ENCODE measurements around the gene LRCH1. TPM values are rescaled to one million over a fixed set of nuclear protein-coding genes. Genes with fewer than 3 reads are reported as not detected.

Gene LRCH1
- total RNA-seq, 1 experiment from 2014 or later, result 7.4 TPM

GRCh38 chr13:46796515-46797474 is 243.8 kb downstream of the LRCH1 start, which contains the start of gene ESD:
ESD (minus strand) TSS chr13:46797161; CDS start chr13:46791413, 5,748 bp downstream.
- peak; percentile 86 for DNase-seq (ENCODE audit: low read depth)

- no peak for DNase-seq (ENCODE audit: low read depth)
These were observed 244.7 kb downstream of the LRCH1 start for GRCh38 chr13:46797501-46798237.

DNA sequence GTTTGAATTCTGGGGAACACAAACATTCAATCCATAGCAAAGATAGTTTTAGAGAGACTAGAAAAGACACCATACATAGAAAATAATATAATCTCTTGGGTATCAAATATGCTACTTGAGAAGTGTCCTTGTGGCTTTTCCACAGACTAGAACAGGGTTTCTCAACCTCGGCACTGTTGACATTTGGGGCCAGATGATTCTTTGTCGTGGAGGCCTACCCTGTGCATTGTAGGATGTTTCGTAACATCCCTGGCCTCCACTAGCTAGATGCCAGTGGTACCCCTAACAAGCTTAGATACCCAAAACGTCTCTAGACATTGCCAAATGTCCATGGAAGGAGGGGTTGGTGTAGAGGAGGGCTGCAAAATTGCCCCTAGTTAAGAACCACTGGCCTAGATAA is 246.2 kb downstream of the LRCH1 start:
- no peak for DNase-seq (ENCODE audit: low read depth)

DNA sequence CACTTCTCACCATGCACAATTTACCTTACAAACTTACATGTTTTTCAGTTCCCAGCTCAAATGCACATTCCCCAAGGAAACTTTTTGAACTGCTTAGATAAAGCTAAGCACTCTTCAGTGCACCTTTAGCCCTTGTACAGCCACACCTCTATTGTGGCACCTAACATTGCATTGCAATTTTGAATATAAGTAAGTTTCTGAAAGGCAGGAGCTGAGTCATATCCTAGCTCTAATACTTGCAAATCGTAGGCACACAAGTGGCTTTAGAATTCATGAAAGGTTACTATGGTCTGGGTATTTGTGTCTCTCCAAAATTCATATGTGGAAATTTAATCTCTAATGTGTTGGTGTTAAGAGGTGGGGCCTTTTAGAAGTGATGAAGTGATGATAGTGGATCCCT is 248.9 kb downstream of the LRCH1 start:
- DNase-seq (ENCODE audit: low read depth), result no peak

Other genes starting within 250 kb of the LRCH1 start
- 0.22 and 0.54 TPM in 2 replicates for gene RUBCNL, start 165.9 kb upstream of the LRCH1 start, total RNA-seq (2014; rRNA removed; shearing (Covaris generic))
- gene ESD, start 244.0 kb downstream of the LRCH1 start, total RNA-seq (2014; rRNA removed; shearing (Covaris generic)), result 112 and 136 TPM in 2 replicates